Measurements from ENCODE around the gene YRDC. TPM values are rescaled to one million over a fixed set of nuclear protein-coding genes. Genes with fewer than 3 reads are reported as not detected.

The YRDC gene
- total and polyA plus RNA-seq, 2 experiments from 2014 or later: 12.5 to 22.4 TPM

- Histone ChIP-seq H2AFZ (no peak overlapping the region), H3K4me2 (ENCODE audit: unreplicated experiment) (no peak overlapping the region), H3K4me1 (ENCODE audit: insufficient read depth) (no peaks in the 10 kb centered on the region), H3K9me3 (ENCODE audit: low read depth) (no peaks in the 10 kb centered on the region), H3K27ac (no peak overlapping the region), H3K36me3 (ENCODE audit: low read depth) (peaks cover 44% of the 10 kb centered on the region), H3K9ac (no peak overlapping the region), H3F3A (ENCODE audit: insufficient read depth) (no peaks in the 10 kb centered on the region), H3K27me3 (replicated peaks; ENCODE audit: insufficient read depth) (no peaks in the 10 kb centered on the region), H3K4me3 (no peak overlapping the region), H3K9me2 (ENCODE audit: insufficient read depth) (no peaks in the 10 kb centered on the region), H4K20me1 (ENCODE audit: insufficient read depth) (no peaks in the 10 kb centered on the region), H3K79me2 (ENCODE audit: insufficient read depth) (peaks cover 12% of the 10 kb centered on the region; the same call in 1 of the 2 replicates)
- WGBS, 2 experiments (ENCODE audit: low coverage in 1 of 2, low lambda C conversion rate in 2 of 2, missing lambda C conversion rate in 2 of 2): 92 to 94% methylated on average over 12 of the region's 12 CpGs
- no peak for DNase-seq
- no peak for TF ChIP-seq EZH2 (IDR thresholded peaks at IDR 0.05; ENCODE audit: insufficient read depth, poor library complexity, severe bottlenecking)
- TF ChIP-seq EZH2phosphoT487 (IDR thresholded peaks at IDR 0.05; ENCODE audit: insufficient read depth, low read depth): no peak
- in situ Hi-C loops (cut with MboI): no loop called here
Observed at GRCh38 chr1:37828410-37829074, 20.5 kb upstream of the YRDC start.

DNA sequence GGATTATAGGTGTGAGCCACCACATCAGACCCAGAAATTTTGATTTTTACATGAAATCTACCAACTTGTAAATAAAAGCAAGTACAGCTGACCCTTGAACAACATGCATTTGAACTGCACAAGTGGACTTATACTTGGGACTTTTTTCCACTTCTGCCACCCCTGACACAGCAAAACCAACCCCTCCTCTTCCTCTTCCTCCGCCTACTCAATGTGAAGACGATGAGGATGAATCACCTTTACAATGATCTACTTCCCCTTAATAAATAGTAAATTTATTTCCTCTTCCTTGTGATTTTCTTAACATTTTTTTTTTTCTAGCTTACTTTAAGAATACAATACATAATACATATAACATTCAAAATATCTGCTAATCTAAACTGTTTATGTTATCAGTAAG is 17.5 kb upstream of the YRDC start:
- Histone ChIP-seq H3K4me1 (ENCODE audit: insufficient read depth) (no peaks in the 10 kb centered on the region), H3K4me3 (no peak overlapping the region), H3K36me3 (ENCODE audit: low read depth) (peaks cover 46% of the 10 kb centered on the region), H3K27me3 (replicated peaks; ENCODE audit: insufficient read depth) (no peaks in the 10 kb centered on the region), H3K4me2 (ENCODE audit: unreplicated experiment) (no peak overlapping the region), H3K27ac (no peak overlapping the region), H2AFZ (no peak overlapping the region), H4K20me1 (ENCODE audit: insufficient read depth) (no peaks in the 10 kb centered on the region), H3F3A (ENCODE audit: insufficient read depth) (no peaks in the 10 kb centered on the region), H3K9me3 (ENCODE audit: low read depth) (no peaks in the 10 kb centered on the region), H3K9ac (no peak overlapping the region), H3K79me2 (ENCODE audit: insufficient read depth) (peaks cover 17% of the 10 kb centered on the region), H3K9me2 (ENCODE audit: insufficient read depth) (no peaks in the 10 kb centered on the region)
- no peak for DNase-seq
- 51 to 64% methylated on average over 2 of the region's 2 CpGs for WGBS, 2 experiments (ENCODE audit: low coverage in 1 of 2, low lambda C conversion rate in 2 of 2, missing lambda C conversion rate in 2 of 2)
- in situ Hi-C loops (cut with MboI): no loop called here
- TF ChIP-seq EZH2phosphoT487 (IDR thresholded peaks at IDR 0.05; ENCODE audit: insufficient read depth, low read depth) (no peak), EZH2 (IDR thresholded peaks at IDR 0.05; ENCODE audit: insufficient read depth, poor library complexity, severe bottlenecking) (no peak)

DNA sequence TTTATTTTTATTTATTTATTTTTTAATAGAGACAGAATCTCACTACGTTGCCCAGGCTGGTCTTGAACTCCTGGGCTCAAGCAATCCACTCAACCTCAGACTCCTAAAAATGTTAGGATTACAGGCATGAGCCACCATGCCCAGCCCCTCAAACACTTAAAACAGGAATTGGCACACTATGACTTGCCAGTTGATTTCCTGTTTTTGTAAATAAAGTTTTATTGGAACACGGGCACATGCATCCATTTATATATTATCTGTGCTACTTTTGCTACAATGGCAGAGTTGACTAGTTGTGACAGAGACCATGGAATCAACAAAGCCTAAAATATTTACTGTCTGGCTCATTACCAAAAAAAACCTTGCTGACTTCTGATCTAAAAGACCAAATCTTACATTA is 16.0 kb upstream of the YRDC start:
- in situ Hi-C loops (cut with MboI): no loop called here
- Histone ChIP-seq H3K79me2 (ENCODE audit: insufficient read depth) (peaks cover 20% of the 10 kb centered on the region), H3K4me2 (ENCODE audit: unreplicated experiment) (no peak overlapping the region), H3K4me1 (ENCODE audit: insufficient read depth) (no peaks in the 10 kb centered on the region), H3F3A (ENCODE audit: insufficient read depth) (no peaks in the 10 kb centered on the region), H3K27ac (no peak overlapping the region; the same call in 1 of the 2 replicates), H3K9me3 (ENCODE audit: low read depth) (no peaks in the 10 kb centered on the region), H3K36me3 (ENCODE audit: low read depth) (peaks cover 50% of the 10 kb centered on the region), H3K9ac (no peak overlapping the region), H2AFZ (no peak overlapping the region), H4K20me1 (ENCODE audit: insufficient read depth) (no peaks in the 10 kb centered on the region), H3K27me3 (replicated peaks; ENCODE audit: insufficient read depth) (no peaks in the 10 kb centered on the region), H3K9me2 (ENCODE audit: insufficient read depth) (no peaks in the 10 kb centered on the region), H3K4me3 (no peak overlapping the region)
- no peak for DNase-seq
- TF ChIP-seq EZH2phosphoT487 (IDR thresholded peaks at IDR 0.05; ENCODE audit: insufficient read depth, low read depth) (no peak), EZH2 (IDR thresholded peaks at IDR 0.05; ENCODE audit: insufficient read depth, poor library complexity, severe bottlenecking) (no peak)
- 80 to 87% methylated on average over 2 of the region's 2 CpGs for WGBS, 2 experiments (ENCODE audit: low coverage in 1 of 2, low lambda C conversion rate in 2 of 2, missing lambda C conversion rate in 2 of 2)

- peaks cover 14% of the 10 kb centered on the region for H3K79me2 ChIP-seq (ENCODE audit: insufficient read depth)
- H2AFZ ChIP-seq: no peak overlapping the region
- no peak overlapping the region for H3K4me2 ChIP-seq (ENCODE audit: unreplicated experiment)
- TF ChIP-seq EZH2phosphoT487 (IDR thresholded peaks at IDR 0.05; ENCODE audit: insufficient read depth, low read depth) (no peak), EZH2 (IDR thresholded peaks at IDR 0.05; ENCODE audit: insufficient read depth, poor library complexity, severe bottlenecking) (no peak)
- in situ Hi-C loops (cut with MboI): no loop called here
- H3K9me3 ChIP-seq (ENCODE audit: low read depth): no peaks in the 10 kb centered on the region
- H3K36me3 ChIP-seq (ENCODE audit: low read depth): peaks cover 48% of the 10 kb centered on the region
- H3K4me1 ChIP-seq (ENCODE audit: insufficient read depth): no peaks in the 10 kb centered on the region
- WGBS, 2 experiments (ENCODE audit: low coverage in 1 of 2, low lambda C conversion rate in 2 of 2, missing lambda C conversion rate in 2 of 2): 78 to 79% methylated on average over 9 of the region's 9 CpGs
- H3K9me2 ChIP-seq (ENCODE audit: insufficient read depth): no peaks in the 10 kb centered on the region
- DNase-seq: peak; percentile 44
- H3K27me3 ChIP-seq (replicated peaks; ENCODE audit: insufficient read depth): no peaks in the 10 kb centered on the region
- H3K27ac ChIP-seq: no peak overlapping the region; the same call in 1 of the 2 replicates
- no peaks in the 10 kb centered on the region for H3F3A ChIP-seq (ENCODE audit: insufficient read depth)
- H3K9ac ChIP-seq: no peak overlapping the region
- no peaks in the 10 kb centered on the region for H4K20me1 ChIP-seq (ENCODE audit: insufficient read depth)
- H3K4me3 ChIP-seq: no peak overlapping the region
Observed at GRCh38 chr1:37822906-37823815, 15.2 kb upstream of the YRDC start.

Data from GM23248 (cell line).